HepG2 (cell line): ENCODE results near the gene OSBPL3. TPM values are rescaled to one million over a fixed set of nuclear protein-coding genes. Genes with fewer than 3 reads are reported as not detected.

Source experiments
- CEBPG ChIP-seq: IDR thresholded peaks from 2 replicates; pipeline ENCODE4 v1.6.1; 2016
- ELF1 ChIP-seq: sonication (generic); formaldehyde crosslinking; IDR thresholded peaks from 2 replicates; pipeline ENCODE4 v1.4.0; 2020; ENCODE audit warnings: missing genetic modification reagents
- FOXA3 ChIP-seq: IDR thresholded peaks from 2 replicates; pipeline ENCODE4 v1.6.1; 2016; ENCODE audit warnings: missing genetic modification reagents, missing compliant biosample characterization
- KDM2A ChIP-seq: sonication (generic); formaldehyde crosslinking; IDR thresholded peaks from 2 replicates; pipeline ENCODE4 v1.4.0; 2020; ENCODE audit warnings: low read depth, missing genetic modification reagents, borderline replicate concordance
- NFE2 ChIP-seq: sonication (generic); formaldehyde crosslinking; IDR thresholded peaks from 2 replicates; pipeline ENCODE4 v1.4.0; 2020; ENCODE audit warnings: missing genetic modification reagents
- PPARG ChIP-seq: conservative IDR thresholded peaks from 2 replicates; pipeline ENCODE4 v1.6.1; 2016; ENCODE audit warnings: missing biosample characterization, missing genetic modification reagents
- SRSF1 ChIP-seq: fragments of 200-400 bp; formaldehyde crosslinking; optimal IDR thresholded peaks from 2 replicates; pipeline ENCODE3; 2017; ENCODE audit warnings: mild to moderate bottlenecking, low read depth, low read length, moderate library complexity
- XRCC5 ChIP-seq: fragments of 200-400 bp; formaldehyde crosslinking; optimal IDR thresholded peaks from 2 replicates; pipeline ENCODE3; 2017; ENCODE audit warnings: mild to moderate bottlenecking, low read length
- ZC3H13 ChIP-seq: sonication (generic); formaldehyde crosslinking; IDR thresholded peaks from 2 replicates; pipeline ENCODE4 v1.8.1; 2023; ENCODE audit warnings: mild to moderate bottlenecking, missing genetic modification reagents, moderate library complexity
- ZNF225 ChIP-seq: sonication (generic); formaldehyde crosslinking; IDR thresholded peaks from 2 replicates; pipeline ENCODE4 v1.4.0; 2020; ENCODE audit warnings: mild to moderate bottlenecking, missing genetic modification reagents
- ZNF331 ChIP-seq: sonication (generic); formaldehyde crosslinking; IDR thresholded peaks from 2 replicates; pipeline ENCODE4 v1.4.0; 2020; ENCODE audit warnings: missing genetic modification reagents
- ZNF333 ChIP-seq: sonication (generic); formaldehyde crosslinking; IDR thresholded peaks from 2 replicates; pipeline ENCODE4 v1.4.0; 2020; ENCODE audit warnings: mild to moderate bottlenecking, missing genetic modification reagents, borderline replicate concordance
- ZNF335 ChIP-seq: sonication (generic); formaldehyde crosslinking; IDR thresholded peaks from 2 replicates; pipeline ENCODE4 v1.4.0; 2020; ENCODE audit warnings: missing genetic modification reagents
- ZNF564 ChIP-seq: sonication (generic); formaldehyde crosslinking; IDR thresholded peaks from 2 replicates; pipeline ENCODE4 v1.8.1; 2023; ENCODE audit warnings: mild to moderate bottlenecking, missing genetic modification reagents
- ZNF616 ChIP-seq: sonication (generic); formaldehyde crosslinking; IDR thresholded peaks from 2 replicates; pipeline ENCODE4 v1.5.0; 2020; ENCODE audit warnings: low read depth, mild to moderate bottlenecking, missing genetic modification reagents
- polyA plus RNA-seq, 8 experiments: library from polyadenylated mRNA; depleted of rRNA in 3 of 8; stranded (reverse) in 7 of 8; unstranded in 1 of 8; fragments of >200 nt; fragmentation: Illumina TruSeq in 4 of 8; extraction: Trizol in 4 of 8; gene quantifications; 2 replicates each; pipeline versions ENCODE4 v1.2.1 to v1.2.3, GENCODE V29; 2011 to 2016; ENCODE audit warnings: low read depth in 4 of 8, missing spikeins in 1 of 8, mixed read lengths in 1 of 8; ENCODE audit not compliant: insufficient read depth in 1 of 8
- total RNA-seq, 5 experiments: library from RNA; depleted of rRNA; stranded (reverse); fragments of >200 nt; fragmentation: Illumina TruSeq; extraction: Trizol; gene quantifications; 2 replicates each; pipeline ENCODE4 v1.2.3, GENCODE V29; 2016; ENCODE audit warnings: low read depth in 1 of 5
- TF ChIP-seq, protein P1 (sequence below): sonication (generic); formaldehyde crosslinking; conservative IDR thresholded peaks from 2 replicates; pipeline ENCODE4 v1.8.0; 2022; ENCODE audit warnings: mild to moderate bottlenecking, moderate library complexity, missing genetic modification reagents
- TF ChIP-seq, protein P2 (sequence below): sonication (generic); formaldehyde crosslinking; IDR thresholded peaks from 2 replicates; pipeline ENCODE4 v1.4.0; 2020; ENCODE audit warnings: missing genetic modification reagents
- TF ChIP-seq, protein P3 (sequence below), 2 experiments: fragments of 450-650 bp in 1 of 2; sonication (generic) in 1 of 2; formaldehyde crosslinking; IDR thresholded peaks; 2 replicates each; pipeline versions ENCODE4 v1.5.0 to v1.8.0; 2020 to 2022; ENCODE audit warnings: mild to moderate bottlenecking in 1 of 2, missing genetic modification reagents in 1 of 2
- TF ChIP-seq, protein P4 (sequence below): sonication (generic); formaldehyde crosslinking; IDR thresholded peaks from 2 replicates; pipeline ENCODE4 v1.4.0; 2020; ENCODE audit warnings: mild to moderate bottlenecking, missing genetic modification reagents, borderline replicate concordance
- TF ChIP-seq, protein P5 (sequence below): sonication (generic); formaldehyde crosslinking; conservative IDR thresholded peaks from 2 replicates; pipeline ENCODE4 v1.4.0; 2020; ENCODE audit warnings: mild to moderate bottlenecking, missing genetic modification reagents, moderate library complexity

Gene OSBPL3
- total and polyA plus RNA-seq, 2 of the 13 experiments (the other 11 are each of a cell fraction or from before 2014, with no cell fraction given): 8.8 to 28.9 TPM

DNA sequence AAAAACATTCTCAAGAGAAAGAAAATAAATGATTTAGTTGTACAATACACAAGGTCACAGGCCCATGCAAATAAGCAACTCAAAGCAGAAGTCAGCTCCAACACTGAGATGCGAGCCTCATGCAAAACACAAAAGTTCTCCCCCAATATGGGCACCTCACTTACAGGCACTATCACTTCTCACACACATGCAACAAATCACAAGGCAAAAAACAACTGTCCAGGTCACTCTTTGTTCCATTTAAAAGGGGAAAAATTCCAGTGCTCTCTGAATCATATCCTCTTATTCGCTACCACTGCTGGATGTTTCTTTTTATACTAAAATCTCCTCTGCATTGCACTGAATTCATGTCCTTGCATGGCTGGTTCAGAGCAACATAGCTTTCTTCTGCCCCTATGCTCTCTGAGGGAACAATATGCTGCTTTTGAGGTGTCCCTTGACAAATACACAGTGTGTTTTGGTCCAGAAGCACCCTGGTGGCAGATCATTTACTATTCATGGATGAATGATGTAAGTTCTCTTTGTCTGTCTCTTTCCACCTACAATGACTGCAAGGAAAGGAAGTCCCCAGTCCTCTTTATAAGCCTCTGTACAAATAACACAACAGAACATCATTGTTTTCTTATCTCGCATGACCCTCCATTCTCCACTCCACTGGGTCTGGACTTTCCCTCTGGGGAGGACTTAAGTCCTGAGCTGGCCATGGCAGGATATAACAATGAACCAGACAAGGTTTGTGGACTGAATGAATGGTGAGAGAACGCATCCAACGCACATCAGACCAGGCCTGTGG, 137.3 kb downstream of the OSBPL3 start (continued):
- TF ChIP-seq, protein P1, sequence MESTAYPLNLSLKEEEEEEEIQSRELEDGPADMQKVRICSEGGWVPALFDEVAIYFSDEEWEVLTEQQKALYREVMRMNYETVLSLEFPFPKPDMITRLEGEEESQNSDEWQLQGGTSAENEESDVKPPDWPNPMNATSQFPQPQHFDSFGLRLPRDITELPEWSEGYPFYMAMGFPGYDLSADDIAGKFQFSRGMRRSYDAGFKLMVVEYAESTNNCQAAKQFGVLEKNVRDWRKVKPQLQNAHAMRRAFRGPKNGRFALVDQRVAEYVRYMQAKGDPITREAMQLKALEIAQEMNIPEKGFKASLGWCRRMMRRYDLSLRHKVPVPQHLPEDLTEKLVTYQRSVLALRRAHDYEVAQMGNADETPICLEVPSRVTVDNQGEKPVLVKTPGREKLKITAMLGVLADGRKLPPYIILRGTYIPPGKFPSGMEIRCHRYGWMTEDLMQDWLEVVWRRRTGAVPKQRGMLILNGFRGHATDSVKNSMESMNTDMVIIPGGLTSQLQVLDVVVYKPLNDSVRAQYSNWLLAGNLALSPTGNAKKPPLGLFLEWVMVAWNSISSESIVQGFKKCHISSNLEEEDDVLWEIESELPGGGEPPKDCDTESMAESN (CRISPR knock-in tag): no peak
- TF ChIP-seq SRSF1: no peak
- no peak for TF ChIP-seq XRCC5
- TF ChIP-seq, protein P2, sequence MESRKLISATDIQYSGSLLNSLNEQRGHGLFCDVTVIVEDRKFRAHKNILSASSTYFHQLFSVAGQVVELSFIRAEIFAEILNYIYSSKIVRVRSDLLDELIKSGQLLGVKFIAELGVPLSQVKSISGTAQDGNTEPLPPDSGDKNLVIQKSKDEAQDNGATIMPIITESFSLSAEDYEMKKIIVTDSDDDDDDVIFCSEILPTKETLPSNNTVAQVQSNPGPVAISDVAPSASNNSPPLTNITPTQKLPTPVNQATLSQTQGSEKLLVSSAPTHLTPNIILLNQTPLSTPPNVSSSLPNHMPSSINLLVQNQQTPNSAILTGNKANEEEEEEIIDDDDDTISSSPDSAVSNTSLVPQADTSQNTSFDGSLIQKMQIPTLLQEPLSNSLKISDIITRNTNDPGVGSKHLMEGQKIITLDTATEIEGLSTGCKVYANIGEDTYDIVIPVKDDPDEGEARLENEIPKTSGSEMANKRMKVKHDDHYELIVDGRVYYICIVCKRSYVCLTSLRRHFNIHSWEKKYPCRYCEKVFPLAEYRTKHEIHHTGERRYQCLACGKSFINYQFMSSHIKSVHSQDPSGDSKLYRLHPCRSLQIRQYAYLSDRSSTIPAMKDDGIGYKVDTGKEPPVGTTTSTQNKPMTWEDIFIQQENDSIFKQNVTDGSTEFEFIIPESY (CRISPR knock-in tag): peak; percentile 93
- TF ChIP-seq ZNF564 (CRISPR knock-in tag): no peak
- TF ChIP-seq PPARG (CRISPR knock-in tag): no peak
- TF ChIP-seq, protein P3, sequence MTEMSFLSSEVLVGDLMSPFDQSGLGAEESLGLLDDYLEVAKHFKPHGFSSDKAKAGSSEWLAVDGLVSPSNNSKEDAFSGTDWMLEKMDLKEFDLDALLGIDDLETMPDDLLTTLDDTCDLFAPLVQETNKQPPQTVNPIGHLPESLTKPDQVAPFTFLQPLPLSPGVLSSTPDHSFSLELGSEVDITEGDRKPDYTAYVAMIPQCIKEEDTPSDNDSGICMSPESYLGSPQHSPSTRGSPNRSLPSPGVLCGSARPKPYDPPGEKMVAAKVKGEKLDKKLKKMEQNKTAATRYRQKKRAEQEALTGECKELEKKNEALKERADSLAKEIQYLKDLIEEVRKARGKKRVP (CRISPR knock-in tag; IDR thresholded peaks at IDR 0.05): 0 out of 4 replicates have a peak, but pooled peaks of 1 of the 2 experiments have one; percentile 36
- no peak for TF ChIP-seq NFE2 (CRISPR knock-in tag)
- TF ChIP-seq ZC3H13: no peak
- TF ChIP-seq ZNF333 (CRISPR knock-in tag): no peak
- peak; percentile 44 for TF ChIP-seq FOXA3 (CRISPR knock-in tag)
- TF ChIP-seq ZNF331 (CRISPR knock-in tag): no peak
- TF ChIP-seq, protein P4, sequence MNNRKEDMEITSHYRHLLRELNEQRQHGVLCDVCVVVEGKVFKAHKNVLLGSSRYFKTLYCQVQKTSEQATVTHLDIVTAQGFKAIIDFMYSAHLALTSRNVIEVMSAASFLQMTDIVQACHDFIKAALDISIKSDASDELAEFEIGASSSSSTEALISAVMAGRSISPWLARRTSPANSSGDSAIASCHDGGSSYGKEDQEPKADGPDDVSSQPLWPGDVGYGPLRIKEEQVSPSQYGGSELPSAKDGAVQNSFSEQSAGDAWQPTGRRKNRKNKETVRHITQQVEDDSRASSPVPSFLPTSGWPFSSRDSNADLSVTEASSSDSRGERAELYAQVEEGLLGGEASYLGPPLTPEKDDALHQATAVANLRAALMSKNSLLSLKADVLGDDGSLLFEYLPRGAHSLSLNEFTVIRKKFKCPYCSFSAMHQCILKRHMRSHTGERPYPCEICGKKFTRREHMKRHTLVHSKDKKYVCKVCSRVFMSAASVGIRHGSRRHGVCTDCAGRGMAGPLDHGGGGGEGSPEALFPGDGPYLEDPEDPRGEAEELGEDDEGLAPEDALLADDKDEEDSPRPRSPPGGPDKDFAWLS (CRISPR knock-in tag): no peak
- TF ChIP-seq KDM2A: no peak
- TF ChIP-seq ZNF616 (CRISPR knock-in tag): no peak
- TF ChIP-seq ZNF335 (CRISPR knock-in tag): no peak
- TF ChIP-seq, protein P5, sequence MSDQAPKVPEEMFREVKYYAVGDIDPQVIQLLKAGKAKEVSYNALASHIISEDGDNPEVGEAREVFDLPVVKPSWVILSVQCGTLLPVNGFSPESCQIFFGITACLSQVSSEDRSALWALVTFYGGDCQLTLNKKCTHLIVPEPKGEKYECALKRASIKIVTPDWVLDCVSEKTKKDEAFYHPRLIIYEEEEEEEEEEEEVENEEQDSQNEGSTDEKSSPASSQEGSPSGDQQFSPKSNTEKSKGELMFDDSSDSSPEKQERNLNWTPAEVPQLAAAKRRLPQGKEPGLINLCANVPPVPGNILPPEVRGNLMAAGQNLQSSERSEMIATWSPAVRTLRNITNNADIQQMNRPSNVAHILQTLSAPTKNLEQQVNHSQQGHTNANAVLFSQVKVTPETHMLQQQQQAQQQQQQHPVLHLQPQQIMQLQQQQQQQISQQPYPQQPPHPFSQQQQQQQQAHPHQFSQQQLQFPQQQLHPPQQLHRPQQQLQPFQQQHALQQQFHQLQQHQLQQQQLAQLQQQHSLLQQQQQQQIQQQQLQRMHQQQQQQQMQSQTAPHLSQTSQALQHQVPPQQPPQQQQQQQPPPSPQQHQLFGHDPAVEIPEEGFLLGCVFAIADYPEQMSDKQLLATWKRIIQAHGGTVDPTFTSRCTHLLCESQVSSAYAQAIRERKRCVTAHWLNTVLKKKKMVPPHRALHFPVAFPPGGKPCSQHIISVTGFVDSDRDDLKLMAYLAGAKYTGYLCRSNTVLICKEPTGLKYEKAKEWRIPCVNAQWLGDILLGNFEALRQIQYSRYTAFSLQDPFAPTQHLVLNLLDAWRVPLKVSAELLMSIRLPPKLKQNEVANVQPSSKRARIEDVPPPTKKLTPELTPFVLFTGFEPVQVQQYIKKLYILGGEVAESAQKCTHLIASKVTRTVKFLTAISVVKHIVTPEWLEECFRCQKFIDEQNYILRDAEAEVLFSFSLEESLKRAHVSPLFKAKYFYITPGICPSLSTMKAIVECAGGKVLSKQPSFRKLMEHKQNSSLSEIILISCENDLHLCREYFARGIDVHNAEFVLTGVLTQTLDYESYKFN (CRISPR knock-in tag): peak; percentile 61
- TF ChIP-seq ZNF225: no peak
- no peak for TF ChIP-seq ELF1 (CRISPR knock-in tag)
- peak; percentile 43 for TF ChIP-seq CEBPG
